ENCODE results near the gene KCNQ1. TPM values are rescaled to one million over a fixed set of nuclear protein-coding genes. Genes with fewer than 3 reads are reported as not detected.
A peak's percentile ranks its signal among the peaks of the same experiment; 100 is the strongest.

The KCNQ1 gene
- total and polyA plus RNA-seq, 2 of the 13 experiments (the other 11 are each of a cell fraction or from before 2014, with no cell fraction given) = 0.02 to 0.08 TPM

GRCh38 chr11:2752923-2753322 lies 308.1 kb downstream of the KCNQ1 start:
- in situ Hi-C loops (cut with HindIII; ENCODE audit: extremely low pct_ligation_motif_present, low pct_unique_long_range_greater_than_20kb) = no loop called here
- no TSS peak for BruUV-seq (replicated peaks)
- 57% methylated on average over 12 of the region's 12 CpGs for WGBS (ENCODE audit: low lambda C conversion rate)
- H3K4me1 ChIP-seq (ENCODE audit: insufficient read depth, low read length) = peaks cover 9% of the 10 kb centered on the region
- intact Hi-C loops (cut with micrococcal nuclease; ENCODE audit: unreplicated experiment) = no loop called here
- H3K27ac ChIP-seq (ENCODE audit: extremely low read length, insufficient read depth, low read length) = no peak overlapping the region
- H3K36me3 ChIP-seq (replicated peaks in 1 of 2; ENCODE audit: control insufficient read depth in 1 of 2, insufficient read depth in 2 of 2, low read length in 2 of 2) = no peaks in the 10 kb centered on the region
- ATAC-seq (no peak), DNase-seq (ENCODE audit: low spot score) (no peak), FAIRE-seq (no peak)
- H3K9me3 ChIP-seq (ENCODE audit: low read length) = peaks cover 11% of the 10 kb centered on the region; the same call in 1 of the 2 replicates
- ChIA-PET POLR2A (no interaction called here), CTCF (ENCODE audit: low intra/inter-chr PET ratio, low total read pairs) (no interaction called here)
- H3K4me2 ChIP-seq (ENCODE audit: low read depth, low read length) = no peak overlapping the region
- no peak overlapping the region for H3K4me3 ChIP-seq (replicated peaks in 1 of 3; ENCODE audit: insufficient read depth in 1 of 3, low read depth in 2 of 3, low read length in 3 of 3)
- peaks cover 13 to 55% of the 10 kb centered on the region in 2 experiments for H3K27me3 ChIP-seq (ENCODE audit: control insufficient read depth in 1 of 2, insufficient read depth in 2 of 2, low read length in 2 of 2)
- H3K9ac ChIP-seq (ENCODE audit: insufficient read depth, low read depth, low read length) = no peak overlapping the region
- H2AFZ ChIP-seq (ENCODE audit: low read length) = no peak overlapping the region
- TF ChIP-seq NCOA1 (CRISPR knock-in tag; IDR thresholded peaks at IDR 0.05) = no peak
- TF ChIP-seq ZNF782 (CRISPR knock-in tag; IDR thresholded peaks at IDR 0.05; ENCODE audit: borderline replicate concordance) = no peak
- no peak for TF ChIP-seq ZNF550 (CRISPR knock-in tag; IDR thresholded peaks at IDR 0.05; ENCODE audit: borderline replicate concordance)
- TF ChIP-seq ZNF660 (CRISPR knock-in tag; IDR thresholded peaks at IDR 0.05; ENCODE audit: borderline replicate concordance, low read depth) = no peak
- no peak for TF ChIP-seq TSC22D2 (CRISPR knock-in tag; IDR thresholded peaks at IDR 0.05; ENCODE audit: borderline replicate concordance)
- TF ChIP-seq SRY (CRISPR knock-in tag; IDR thresholded peaks at IDR 0.05) = no peak
- TF ChIP-seq MTF1 (CRISPR knock-in tag; IDR thresholded peaks at IDR 0.05) = no peak
- no peak for TF ChIP-seq ZMAT5 (CRISPR knock-in tag; IDR thresholded peaks at IDR 0.05; ENCODE audit: borderline replicate concordance, low read depth)
- TF ChIP-seq ZKSCAN5 (CRISPR knock-in tag; IDR thresholded peaks at IDR 0.05) = no peak
- no peak for TF ChIP-seq HMGA1 (CRISPR knock-in tag; conservative IDR thresholded peaks at IDR 0.05)
- H4K20me1 ChIP-seq (ENCODE audit: insufficient read depth, low read length) = no peaks in the 10 kb centered on the region
- H3K79me2 ChIP-seq (ENCODE audit: insufficient read depth, low read length) = no peaks in the 10 kb centered on the region

GRCh38 chr11:2754008-2754407 lies 309.2 kb downstream of the KCNQ1 start:
- ATAC-seq (no peak), FAIRE-seq (no peak), DNase-seq (ENCODE audit: low spot score) (no peak)
- peaks cover 11 to 49% of the 10 kb centered on the region in 2 experiments for H3K27me3 ChIP-seq (ENCODE audit: control insufficient read depth in 1 of 2, insufficient read depth in 2 of 2, low read length in 2 of 2)
- WGBS (ENCODE audit: low lambda C conversion rate) = 74% methylated on average over 2 of the region's 2 CpGs
- no peaks in the 10 kb centered on the region for H3K36me3 ChIP-seq (replicated peaks in 1 of 2; ENCODE audit: control insufficient read depth in 1 of 2, insufficient read depth in 2 of 2, low read length in 2 of 2)
- no peak overlapping the region for H3K9ac ChIP-seq (ENCODE audit: insufficient read depth, low read depth, low read length)
- POLR2A ChIA-PET = no interaction called here
- no peaks in the 10 kb centered on the region for H4K20me1 ChIP-seq (ENCODE audit: insufficient read depth, low read length)
- TF ChIP-seq FOXP4 (CRISPR knock-in tag; IDR thresholded peaks at IDR 0.05) (no peak), JUNB (CRISPR knock-in tag; IDR thresholded peaks at IDR 0.05; ENCODE audit: borderline replicate concordance) (no peak), ZNF7 (CRISPR knock-in tag; IDR thresholded peaks at IDR 0.05) (peak; percentile 86), ZBTB26 (CRISPR knock-in tag; IDR thresholded peaks at IDR 0.05; ENCODE audit: borderline replicate concordance) (no peak)
- CTCF ChIA-PET (ENCODE audit: low intra/inter-chr PET ratio, low total read pairs) = no interaction called here
- in situ Hi-C loops (cut with HindIII; ENCODE audit: extremely low pct_ligation_motif_present, low pct_unique_long_range_greater_than_20kb) (no loop called here), intact Hi-C loops (cut with micrococcal nuclease; ENCODE audit: unreplicated experiment) (no loop called here)
- no TSS peak for BruUV-seq (replicated peaks)
- H3K4me3 ChIP-seq (replicated peaks in 1 of 3; ENCODE audit: insufficient read depth in 1 of 3, low read depth in 2 of 3, low read length in 3 of 3) = no peak overlapping the region
- no peaks in the 10 kb centered on the region for H3K79me2 ChIP-seq (ENCODE audit: insufficient read depth, low read length)
- H3K27ac ChIP-seq (ENCODE audit: extremely low read length, insufficient read depth, low read length) = no peak overlapping the region
- peaks cover 9% of the 10 kb centered on the region for H3K4me1 ChIP-seq (ENCODE audit: insufficient read depth, low read length)
- no peak overlapping the region for H3K4me2 ChIP-seq (ENCODE audit: low read depth, low read length)
- H3K9me3 ChIP-seq (ENCODE audit: low read length) = peaks cover 11% of the 10 kb centered on the region; the same call in 1 of the 2 replicates
- H2AFZ ChIP-seq (ENCODE audit: low read length) = no peak overlapping the region

Measured in HepG2 (cell line).